ENCODE data around the gene GLT8D2.

Gene GLT8D2

DNA sequence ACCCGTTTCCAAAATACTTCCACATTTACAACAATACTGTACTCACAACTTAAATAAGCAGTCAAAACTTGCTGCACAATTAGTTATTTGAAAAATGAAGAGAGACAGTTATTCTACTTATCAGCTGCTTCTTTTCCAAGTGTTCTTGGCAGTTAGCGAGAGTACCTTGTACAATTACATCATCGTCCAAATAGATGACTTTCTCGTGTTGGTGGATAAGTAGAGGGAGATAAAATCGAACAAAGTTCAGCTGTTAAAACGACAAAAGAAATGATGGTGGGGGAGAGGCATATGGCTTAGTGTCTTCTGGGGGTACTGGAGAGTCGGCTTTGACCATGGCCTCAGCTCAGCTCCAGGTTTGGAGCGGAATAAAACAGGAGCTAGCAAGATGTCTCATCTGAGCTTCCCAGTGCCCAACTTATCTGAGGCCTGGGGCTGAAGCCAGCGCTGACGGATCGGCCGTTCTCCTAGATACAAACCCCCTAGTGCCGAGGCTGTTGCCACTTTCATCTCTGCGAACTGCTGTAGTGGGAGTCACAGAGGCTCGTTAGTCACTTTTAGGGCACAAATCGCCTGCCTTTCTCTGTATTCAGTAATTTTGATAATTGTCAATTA is 52.6 kb downstream of the GLT8D2 start:
- no peak for DNase-seq

DNA sequence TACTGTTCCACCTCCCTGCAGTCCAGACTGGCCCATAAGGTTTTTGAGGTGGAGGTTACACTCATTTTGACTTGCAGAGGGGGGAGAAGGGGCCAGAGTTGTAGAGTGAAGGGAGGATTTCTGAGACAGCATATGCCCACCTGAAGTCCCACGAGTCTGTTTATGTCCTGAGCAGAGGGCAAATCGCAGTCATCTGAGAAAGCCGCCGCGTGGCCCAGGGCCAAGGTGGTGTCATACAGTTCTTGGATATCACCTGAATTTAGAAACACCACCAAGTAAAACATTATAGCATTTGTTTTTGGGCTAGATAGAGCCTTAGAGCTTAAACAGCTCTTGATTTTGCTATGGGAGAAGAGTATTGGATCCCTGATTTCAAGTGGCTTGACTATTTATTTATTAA is 53.4 kb downstream of the GLT8D2 start:
- no peak for DNase-seq

DNA sequence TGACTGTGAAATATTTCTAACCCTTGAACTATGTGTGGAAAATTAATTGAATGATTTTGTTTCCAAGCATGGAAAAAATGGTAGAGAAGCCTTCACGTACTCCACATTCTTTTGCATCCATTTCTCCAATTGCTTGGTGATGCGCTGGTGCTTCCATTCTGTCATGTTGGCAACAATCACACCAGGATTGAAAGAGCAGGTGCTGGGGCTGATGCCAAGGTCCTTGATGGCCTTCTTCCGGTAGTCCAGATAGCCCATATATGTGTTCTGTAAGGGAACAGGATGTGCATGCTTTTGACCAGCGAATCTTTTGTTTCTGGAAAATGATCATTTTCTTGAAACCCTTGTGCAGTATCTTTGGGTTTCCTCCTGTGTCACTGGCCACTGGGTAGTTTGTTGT is 55.8 kb downstream of the GLT8D2 start:
- DNase-seq = no peak

DNA sequence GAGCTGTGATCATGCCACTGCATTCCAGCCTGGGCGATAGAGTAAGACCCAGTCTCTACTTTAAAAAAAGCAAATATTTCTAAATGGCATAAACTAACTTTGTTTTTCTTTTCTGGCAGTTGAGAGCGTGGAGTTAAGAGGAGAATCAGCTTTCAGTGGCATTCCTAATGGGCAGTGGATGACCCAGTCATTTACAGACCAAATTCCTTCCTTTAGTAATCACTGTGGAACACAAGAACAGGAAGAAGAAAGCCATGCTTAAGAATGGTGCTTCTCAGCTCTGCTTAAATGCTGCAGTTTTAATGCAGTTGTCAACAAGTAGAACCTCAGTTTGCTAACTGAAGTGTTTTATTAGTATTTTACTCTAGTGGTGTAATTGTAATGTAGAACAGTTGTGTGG is 63.2 kb downstream of the GLT8D2 start:
- DNase-seq = no peak

DNA sequence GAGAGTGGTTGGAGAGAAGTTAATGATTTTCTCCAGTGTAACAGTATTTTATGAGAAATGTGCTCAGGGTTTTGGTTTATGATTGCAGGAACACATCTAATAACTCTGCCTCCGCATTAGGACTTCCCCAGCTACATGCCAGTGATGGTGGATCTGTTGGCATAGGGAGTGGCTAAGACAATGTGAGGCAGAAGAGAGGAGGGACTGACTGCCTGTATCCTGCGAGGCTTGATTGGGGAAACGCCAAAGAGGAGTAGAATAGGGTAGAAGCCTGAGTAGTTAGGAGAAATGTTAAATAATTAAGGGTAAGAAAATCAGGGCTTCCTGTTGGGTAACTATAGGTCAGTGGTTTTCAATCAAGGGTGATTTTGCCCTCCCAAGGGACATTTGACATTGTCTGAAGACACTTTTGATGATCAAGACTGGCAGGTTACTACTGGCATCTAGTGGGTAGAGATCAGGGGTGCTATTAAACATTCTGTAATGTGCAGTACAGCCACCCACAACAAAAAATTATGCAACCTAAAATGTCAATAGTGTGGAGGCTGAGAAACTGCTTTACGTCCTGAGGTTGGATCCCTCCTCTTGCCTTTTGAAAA is 71.5 kb downstream of the GLT8D2 start:
- no peak for DNase-seq

DNA sequence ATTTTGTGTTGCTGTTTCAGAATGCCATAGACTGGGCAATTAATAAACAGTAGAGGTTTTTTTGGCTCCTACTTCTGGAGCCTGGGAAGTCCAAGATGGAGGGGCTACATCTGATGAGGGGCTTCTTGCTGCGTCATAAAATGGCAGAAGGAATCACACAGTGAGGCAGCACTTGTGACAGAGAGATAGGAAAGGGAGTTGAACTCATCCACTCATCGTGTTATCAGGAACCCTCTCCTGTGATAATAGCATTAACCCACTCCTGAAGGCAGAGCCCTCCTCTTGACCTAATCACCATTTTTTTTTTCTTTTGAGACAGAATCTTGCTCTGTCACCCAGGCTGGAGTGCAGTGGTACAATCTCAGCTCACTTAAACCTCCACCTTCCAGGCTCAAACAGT is 74.6 kb downstream of the GLT8D2 start:
- DNase-seq = no peak

DNA sequence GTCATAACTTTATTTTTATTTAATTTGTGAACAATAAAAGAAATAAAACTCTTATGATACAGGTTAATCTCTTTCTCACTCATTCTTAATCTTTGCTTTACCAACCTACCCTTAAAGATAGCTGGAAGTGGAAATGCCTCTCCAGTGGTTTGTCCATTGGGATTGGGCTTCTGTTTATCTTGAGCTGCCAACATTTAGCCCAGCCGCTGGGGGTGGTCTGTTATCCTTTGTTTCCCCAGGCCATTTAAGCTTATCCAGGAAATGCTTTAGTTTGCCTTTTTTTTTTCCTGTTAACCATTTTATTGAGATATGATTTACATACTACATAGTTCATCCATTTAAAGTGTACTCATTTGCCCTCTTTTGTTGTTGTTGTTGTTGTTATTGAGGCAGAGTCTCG is 76.1 kb downstream of the GLT8D2 start:
- DNase-seq = no peak

DNA sequence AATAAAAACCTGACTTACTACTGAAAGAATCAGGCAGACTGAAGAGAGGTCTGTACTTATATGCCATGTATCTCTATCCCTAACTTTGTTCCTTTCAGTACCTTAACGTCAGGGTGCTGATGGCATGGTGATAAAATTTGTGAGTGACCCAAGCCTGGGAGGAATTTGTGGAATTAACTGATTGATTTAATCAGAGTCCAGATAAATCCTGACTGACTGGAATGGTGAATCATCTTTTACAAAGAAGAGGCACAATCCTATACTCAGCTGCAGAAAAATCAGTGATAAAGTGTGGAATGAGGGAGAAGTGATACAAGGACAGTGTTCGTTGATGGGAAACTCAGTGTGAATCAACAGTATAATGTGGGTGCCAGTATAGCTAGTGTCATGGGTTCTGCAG is 80.6 kb downstream of the GLT8D2 start:
- no peak for DNase-seq

DNA sequence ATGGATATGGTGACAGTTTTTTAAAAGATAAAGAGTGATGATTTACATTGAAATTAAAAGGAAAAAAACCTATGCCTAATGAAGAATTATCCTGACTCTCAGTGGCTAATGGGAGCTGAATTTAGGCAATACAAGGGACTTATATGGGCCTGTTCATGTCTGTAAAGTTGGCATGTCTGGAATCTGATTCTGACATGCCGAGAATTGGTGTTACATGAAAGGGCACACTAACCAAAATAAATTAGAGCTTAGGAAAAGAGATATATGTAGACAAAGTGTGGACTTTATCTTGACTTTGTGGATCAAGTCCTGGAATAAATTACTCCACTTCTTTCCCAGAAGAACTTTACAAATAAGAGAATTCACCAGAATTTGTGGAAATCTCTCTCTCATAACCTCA is 83.3 kb downstream of the GLT8D2 start:
- no peak for DNase-seq

DNA sequence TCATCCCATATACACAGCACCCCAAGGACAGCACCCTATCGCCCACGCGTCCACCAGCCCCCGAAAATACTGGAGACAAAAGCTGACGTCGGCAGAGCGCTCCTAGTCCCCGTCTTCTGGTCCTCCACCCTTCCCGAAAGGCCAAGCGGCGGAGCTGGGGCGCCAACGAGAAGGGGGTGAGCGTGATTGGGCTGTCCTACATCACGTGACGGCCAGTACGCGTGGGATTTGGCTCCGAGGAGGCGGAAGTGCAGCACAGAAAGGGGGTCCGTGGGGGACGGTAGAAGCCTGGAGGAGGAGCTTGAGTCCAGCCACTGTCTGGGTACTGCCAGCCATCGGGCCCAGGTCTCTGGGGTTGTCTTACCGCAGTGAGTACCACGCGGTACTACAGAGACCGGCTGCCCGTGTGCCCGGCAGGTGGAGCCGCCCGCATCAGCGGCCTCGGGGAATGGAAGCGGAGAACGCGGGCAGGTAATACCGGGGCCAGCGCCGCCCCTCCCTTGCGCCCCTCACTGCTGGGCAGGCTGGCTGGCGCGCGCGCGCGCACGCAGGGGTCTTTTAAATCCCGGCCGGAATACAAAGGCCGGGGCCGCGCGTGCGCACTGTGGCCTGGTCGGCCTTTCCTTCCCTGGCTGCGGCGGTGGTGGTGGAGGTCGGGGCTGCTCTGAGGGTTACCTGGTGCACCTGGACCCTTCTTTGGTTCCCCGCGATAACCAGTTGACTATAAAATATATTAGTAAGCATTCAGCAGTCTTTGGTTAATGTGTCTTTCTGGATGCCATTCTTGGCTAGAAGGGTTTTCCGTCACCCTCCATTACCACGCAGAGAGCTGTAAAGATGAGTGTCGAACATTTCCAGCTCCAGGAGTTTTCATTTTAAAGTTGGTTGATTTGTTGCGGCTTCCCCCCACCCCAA is 84.1 kb downstream of the GLT8D2 start, which contains the start of gene TDG:
TDG (plus strand) TSS at position 283 of the 915 bp plus-strand sequence; CDS start at position 449, 166 bp downstream.
- peak; percentile 98 for DNase-seq

DNA sequence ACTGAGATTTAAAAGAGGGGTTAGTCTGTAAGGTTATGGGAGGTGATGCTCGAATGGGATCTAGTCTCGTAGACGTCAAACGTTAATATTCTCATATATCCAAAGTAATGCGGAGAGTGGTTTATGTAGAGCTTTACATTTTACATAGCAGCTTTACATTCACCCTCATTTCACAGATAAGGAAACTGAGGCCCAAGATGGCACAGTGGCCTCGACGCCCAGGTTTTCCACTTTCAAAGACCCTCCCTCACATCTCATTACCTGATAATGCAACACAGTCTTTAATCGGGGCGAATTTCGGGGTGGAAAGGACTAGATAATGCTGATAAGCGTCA is 84.8 kb downstream of the GLT8D2 start:
- DNase-seq = no peak

DNA sequence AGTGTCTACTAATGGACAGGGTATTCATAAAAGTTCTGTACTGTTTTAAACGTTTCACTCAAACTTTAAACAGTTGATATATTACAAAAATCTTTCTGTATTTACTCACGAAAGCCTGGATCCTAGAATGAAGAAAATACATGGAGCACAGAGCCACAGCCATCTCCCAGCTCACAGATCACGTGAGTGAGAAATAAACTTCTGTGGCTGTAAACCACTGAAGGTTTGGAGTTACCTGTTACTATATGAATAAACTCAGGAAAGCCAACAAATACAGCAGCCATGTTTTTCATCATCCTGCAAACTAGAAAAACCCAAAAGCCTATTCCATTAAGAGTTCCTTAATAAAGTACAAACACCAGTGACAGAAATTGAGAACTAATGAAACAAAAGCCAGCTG is 85.2 kb downstream of the GLT8D2 start:
- DNase-seq = no peak

DNA sequence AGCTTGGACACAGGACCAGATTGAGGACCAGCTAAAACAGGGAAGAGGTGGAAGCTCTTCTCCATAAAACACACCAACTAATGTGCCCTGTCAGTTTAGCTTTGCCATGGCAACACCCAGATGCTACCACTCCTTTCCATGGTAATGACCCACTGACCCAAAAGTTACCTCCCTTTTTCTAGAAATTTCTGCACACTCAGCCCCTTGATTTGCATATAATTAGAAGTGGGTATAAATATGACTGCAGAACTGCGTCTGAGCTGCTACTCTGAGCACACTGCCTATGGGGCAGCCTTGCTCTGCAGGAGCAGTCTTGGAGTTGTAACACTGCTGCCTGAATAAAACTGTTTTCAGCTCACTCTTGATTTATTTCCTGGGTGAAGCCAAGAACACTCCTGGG is 87.5 kb downstream of the GLT8D2 start:
- no peak for DNase-seq

DNA sequence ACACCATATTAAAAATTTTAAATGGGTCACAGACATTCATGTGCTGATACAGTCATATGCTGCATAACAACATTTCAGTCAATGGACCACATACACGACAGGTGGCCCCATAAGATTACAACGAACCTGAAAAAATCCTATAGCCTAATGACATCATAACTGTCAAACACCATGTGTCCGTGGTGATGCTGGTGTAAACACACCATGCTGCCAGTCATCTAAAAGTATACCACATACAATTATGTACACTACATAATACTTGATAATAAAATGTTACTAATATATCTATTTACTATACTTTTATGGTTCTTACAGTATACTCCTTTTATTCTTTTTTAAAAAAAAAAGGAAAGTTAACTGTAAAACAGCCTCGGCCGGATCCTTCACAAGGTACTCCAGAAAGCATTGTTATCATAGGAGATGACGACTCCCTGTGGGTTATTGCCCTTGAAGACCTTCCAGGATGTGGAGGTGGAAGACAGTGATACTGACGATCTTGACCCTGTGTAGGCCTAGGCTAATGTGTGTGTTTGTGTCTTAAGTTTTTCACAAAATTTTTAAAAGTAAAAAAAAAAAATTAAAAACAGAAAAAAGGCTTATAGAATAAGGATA is 89.3 kb downstream of the GLT8D2 start:
- no peak for DNase-seq

DNA sequence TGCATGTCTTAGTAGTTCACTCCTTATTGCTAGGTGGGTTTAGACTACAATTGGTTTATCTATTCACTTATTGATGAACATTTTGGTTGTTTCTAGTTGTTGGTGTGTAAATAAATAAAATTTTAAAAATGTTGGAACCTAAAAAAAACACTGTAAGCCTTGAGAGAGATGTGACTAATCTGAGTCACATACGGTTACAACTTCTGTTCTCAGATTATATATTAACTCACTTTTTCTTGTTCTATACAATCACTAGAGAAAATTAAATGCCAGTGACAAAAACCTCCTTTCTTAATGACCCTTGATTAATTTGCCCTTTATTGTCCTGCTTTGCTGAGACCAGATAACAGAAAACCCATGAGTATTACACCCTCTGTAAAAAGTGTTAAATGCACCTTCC is 91.4 kb downstream of the GLT8D2 start:
- DNase-seq = no peak

DNA sequence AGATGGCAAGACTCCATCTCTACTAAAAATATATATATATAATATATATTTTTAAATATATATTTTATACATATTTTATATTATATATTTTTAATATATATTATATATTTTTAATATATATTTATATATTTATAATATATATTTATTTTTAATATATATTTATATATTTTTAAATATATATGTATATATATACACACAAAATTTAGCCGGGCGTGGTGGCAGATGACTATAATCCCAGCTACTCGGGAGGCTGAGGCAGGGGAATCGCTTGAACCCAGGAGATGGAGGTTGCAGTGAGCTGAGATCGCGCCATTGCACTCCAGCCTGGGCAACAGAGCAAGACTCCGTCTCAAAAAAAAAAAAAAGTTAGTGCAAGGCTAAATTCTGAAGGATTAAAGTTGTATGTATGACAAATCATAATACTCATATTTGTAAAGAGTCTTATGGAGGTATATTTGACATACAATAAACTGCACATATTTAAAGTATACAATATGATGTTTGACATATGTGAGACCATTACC is 92.1 kb downstream of the GLT8D2 start:
- no peak for DNase-seq

DNA sequence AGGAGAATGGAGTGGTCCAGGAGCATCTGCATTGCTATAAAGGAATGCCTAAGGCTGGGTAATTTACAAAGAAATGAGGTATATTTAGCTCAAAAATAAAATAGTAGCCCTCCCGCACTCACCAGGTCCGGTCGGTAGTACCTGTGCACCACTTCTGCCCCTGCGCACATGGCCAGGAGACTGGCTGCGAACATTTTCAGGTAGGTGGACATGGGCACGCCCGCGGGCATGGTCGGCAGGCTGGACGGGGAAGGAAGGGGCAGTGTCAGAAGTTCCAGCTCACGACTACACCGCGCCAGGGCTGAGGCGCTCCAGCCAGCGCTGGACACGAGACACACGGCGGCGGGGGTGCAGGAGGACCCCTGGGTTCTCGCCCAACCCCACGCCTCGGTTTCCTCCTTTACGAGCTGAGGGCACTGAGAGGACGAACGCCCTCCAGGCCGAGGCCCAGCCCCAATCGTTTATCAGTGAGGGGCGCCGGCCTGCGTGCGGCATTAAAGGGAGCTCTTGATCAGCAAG is 93.4 kb downstream of the GLT8D2 start:
- DNase-seq = no peak

DNA sequence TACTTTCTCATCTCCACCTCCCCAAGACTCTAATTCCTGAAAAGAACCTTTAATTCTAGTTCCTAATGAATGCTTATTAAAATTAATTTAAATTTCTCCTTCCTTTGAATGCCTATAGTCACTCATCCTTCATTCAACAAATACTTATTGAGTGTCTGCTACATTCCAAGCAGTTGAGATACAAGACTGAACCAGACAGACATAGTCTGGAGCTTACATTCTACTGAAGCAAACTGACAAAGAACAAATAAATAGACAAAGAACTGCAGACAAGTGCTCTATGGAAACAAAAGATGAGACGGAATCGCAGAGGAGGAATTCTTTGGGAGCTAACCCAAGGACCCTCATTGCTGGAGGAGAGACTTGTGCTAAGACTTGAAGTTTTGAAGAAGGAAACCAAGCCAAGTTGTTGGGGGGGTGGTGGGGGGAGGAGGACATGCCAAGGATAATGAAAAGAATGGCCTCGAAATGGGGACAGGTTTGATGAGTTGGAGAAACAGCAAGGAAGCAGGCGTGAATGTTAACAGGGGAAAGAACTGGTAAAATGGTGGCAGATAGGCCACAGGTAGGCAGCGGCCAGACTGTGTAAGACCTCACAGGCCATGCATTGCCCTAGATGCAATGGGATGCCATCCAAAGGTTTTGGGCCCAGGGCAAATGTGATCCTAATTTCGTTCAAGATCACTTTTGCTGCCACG is 94.0 kb downstream of the GLT8D2 start:
- DNase-seq = no peak

DNA sequence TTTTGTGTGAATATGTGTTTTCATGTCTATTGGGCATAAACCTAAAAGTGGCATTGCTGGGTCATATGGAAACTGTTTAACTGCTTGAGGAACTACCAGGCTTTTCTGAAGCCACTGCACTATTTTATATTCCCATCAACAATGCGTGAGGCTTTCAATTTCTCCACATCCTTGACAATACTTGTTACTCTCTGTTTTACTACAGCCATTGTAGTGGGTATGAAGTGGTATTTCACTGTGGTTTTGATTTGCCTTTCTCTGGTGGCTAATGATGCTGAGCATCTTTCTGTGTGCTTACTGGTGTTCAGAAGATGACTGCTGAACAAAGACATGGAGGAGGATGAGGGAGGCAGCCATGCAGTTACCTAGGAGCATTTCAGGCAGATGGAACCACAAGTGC is 97.5 kb downstream of the GLT8D2 start:
- no peak for DNase-seq

DNA sequence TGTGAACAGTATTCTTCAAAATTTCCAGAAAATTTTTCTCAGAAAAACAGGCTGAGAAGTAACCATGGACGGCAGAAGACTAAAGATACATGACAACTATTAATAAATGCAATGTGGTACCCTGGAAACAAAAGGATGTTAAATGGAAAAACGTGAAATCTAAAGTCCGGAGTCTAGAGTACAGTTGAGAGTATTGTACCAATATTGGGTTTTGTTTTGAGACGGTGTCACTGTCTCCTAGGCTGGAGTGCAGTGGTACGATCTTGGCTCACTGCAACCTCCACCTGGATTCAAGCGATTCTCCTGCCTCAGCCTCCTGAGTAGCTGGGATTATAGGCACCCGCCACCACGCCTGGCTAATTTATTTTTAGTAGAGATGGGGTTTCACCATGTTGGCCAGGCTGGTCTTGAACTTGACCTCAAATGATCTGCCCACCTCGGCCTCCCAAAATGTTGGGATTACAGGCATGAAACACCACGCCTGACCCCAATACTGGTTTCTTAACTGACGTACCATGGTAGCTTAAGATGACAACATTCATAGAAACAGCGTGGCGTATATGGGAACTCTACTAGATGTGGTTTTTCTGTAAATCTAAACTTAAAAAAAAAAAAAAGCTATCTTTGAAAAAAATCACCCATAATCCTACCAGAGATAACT is 101.1 kb downstream of the GLT8D2 start:
- DNase-seq = no peak

DNA sequence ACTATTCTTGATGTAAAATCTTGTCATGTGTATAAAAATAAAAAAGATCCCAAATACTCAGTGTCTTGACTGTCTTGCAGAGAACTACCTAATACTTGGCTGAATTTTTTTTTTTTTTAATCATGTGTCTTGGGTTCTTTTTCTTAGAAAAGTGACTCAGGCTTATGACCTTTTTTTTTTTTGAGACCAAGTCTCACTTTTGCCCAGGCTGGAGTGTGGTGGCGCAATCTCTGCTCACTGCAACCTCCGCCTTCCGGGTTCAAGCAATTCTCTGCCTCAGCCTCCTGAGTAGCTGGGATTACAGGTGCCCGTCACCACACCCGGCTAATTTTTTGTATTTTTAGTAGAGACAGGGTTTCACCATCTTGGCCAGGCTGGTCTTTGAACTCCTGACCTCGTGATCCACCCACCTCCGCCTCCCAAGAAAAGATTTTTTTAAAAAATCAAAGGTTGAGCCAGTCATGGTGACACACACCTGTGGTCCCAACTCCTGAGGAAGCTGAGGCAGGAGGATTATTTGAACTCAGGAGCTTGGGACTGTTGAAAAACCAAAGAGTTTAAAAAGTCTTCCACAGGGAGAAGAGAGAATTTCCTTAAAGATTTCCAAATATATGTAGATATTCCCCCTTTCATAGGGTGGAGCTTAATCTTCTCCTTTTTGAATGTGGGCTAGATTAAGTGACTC is 102.0 kb downstream of the GLT8D2 start:
- DNase-seq = no peak
